ENCODE results near the gene SERF1B. TPM values are rescaled to one million over a fixed set of nuclear protein-coding genes. Genes with fewer than 3 reads are reported as not detected.
"Not testable (repeated sequence)": the region's sequence is repeated elsewhere in the genome, so short reads cannot be mapped to it uniquely, and the experiment has no call there.

SERF1B gene
- total and polyA plus RNA-seq, 2 of the 4 experiments (the other 2 are of a cell fraction) = 10.4 to 27.1 TPM

DNA sequence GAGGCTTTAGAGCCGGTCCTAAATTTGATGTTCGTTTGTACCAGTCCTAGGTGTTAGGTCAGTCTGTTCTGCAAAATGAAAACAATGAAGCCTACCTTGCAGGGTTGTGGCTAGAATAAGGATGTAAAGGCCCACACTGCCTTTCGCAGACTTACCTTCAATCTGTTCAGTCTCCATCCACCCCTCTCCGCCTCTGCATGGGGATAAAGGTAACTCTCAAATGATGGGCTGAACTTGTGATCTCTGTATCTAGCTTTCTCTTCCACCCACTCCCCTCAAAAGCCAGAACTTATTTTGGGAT is 744 bp downstream of the SERF1B start:
- H3K18ac ChIP-seq (ENCODE audit: low read depth, low read length); H2BK120ac ChIP-seq (ENCODE audit: low read depth, low read length); H4K8ac ChIP-seq (ENCODE audit: low read depth in 2 of 2, low read length in 2 of 2); H3K4me3 ChIP-seq (ENCODE audit: insufficient read depth, low read depth, low read length); CTCF ChIA-PET; H2AFZ ChIP-seq (replicated peaks; ENCODE audit: low read length, poor library complexity); in situ Hi-C loops (cut with MboI; ENCODE audit: low sequenced_read_pairs); H3K9me1 ChIP-seq (ENCODE audit: insufficient read depth, low read length); dilution Hi-C loops (cut with HindIII; ENCODE audit: low sequenced_read_pairs, unreplicated experiment); H2AK5ac ChIP-seq (ENCODE audit: low read depth, low read length); H3K4me2 ChIP-seq (ENCODE audit: low read depth, low read length); H2BK15ac ChIP-seq (ENCODE audit: low read depth, low read length); H3K56ac ChIP-seq (ENCODE audit: extremely low read depth, insufficient read depth, low read length); H3K27me3 ChIP-seq (ENCODE audit: control insufficient read depth, insufficient read depth, low read length); H2AK9ac ChIP-seq (replicated peaks; ENCODE audit: low read depth, low read length, poor library complexity); H4K20me1 ChIP-seq (ENCODE audit: insufficient read depth, low read length); H2BK5ac ChIP-seq (ENCODE audit: low read depth, low read length, poor library complexity, severe bottlenecking); H3K4ac ChIP-seq (ENCODE audit: low read depth, low read length); H3K27ac ChIP-seq (ENCODE audit: insufficient read depth, low read length); intact Hi-C loops (cut with micrococcal nuclease); H4K5ac ChIP-seq (ENCODE audit: low read depth, low read length); H2BK20ac ChIP-seq (ENCODE audit: low read depth, low read length); H3K14ac ChIP-seq (replicated peaks; ENCODE audit: low read depth, low read length); H3K4me1 ChIP-seq (ENCODE audit: control insufficient read depth, insufficient read depth, low read length); BruUV-seq (replicated peaks); H3K9ac ChIP-seq (ENCODE audit: low read depth, low read length); H3K23ac ChIP-seq (ENCODE audit: low read depth, low read length); H3K9me3 ChIP-seq (ENCODE audit: control insufficient read depth, insufficient read depth, low read length); H4K91ac ChIP-seq (ENCODE audit: insufficient read depth, low read depth, low read length); DNase-seq; POLR2A ChIA-PET (ENCODE audit: unreplicated experiment); H3K79me1 ChIP-seq (ENCODE audit: low read depth in 1 of 2, low read length in 2 of 2); ATAC-seq (ENCODE audit: low read depth); H3K36me3 ChIP-seq (ENCODE audit: control insufficient read depth, insufficient read depth, low read length): not testable (repeated sequence)
- WGBS, 2 experiments (ENCODE audit: extremely low coverage in 2 of 2, insufficient read length in 1 of 2) = no CpG with 5 or more reads among the region's 4 CpGs

GRCh38 chr5:70031204-70031603 is 6.2 kb downstream of the SERF1B start:
- H4K8ac ChIP-seq (ENCODE audit: low read depth in 2 of 2, low read length in 2 of 2); H2BK15ac ChIP-seq (ENCODE audit: low read depth, low read length); CTCF ChIA-PET; H2BK20ac ChIP-seq (ENCODE audit: low read depth, low read length); H3K9ac ChIP-seq (ENCODE audit: low read depth, low read length); H3K9me1 ChIP-seq (ENCODE audit: insufficient read depth, low read length); H3K79me1 ChIP-seq (ENCODE audit: low read depth in 1 of 2, low read length in 2 of 2); H3K36me3 ChIP-seq (ENCODE audit: control insufficient read depth, insufficient read depth, low read length); H3K4ac ChIP-seq (ENCODE audit: low read depth, low read length); in situ Hi-C loops (cut with MboI; ENCODE audit: low sequenced_read_pairs); intact Hi-C loops (cut with micrococcal nuclease); POLR2A ChIA-PET (ENCODE audit: unreplicated experiment); H3K23ac ChIP-seq (ENCODE audit: low read depth, low read length); H3K27me3 ChIP-seq (ENCODE audit: control insufficient read depth, insufficient read depth, low read length); H3K4me3 ChIP-seq (ENCODE audit: insufficient read depth, low read depth, low read length); H3K14ac ChIP-seq (replicated peaks; ENCODE audit: low read depth, low read length); H3K9me3 ChIP-seq (ENCODE audit: control insufficient read depth, insufficient read depth, low read length); H4K20me1 ChIP-seq (ENCODE audit: insufficient read depth, low read length); H2AK5ac ChIP-seq (ENCODE audit: low read depth, low read length); H3K56ac ChIP-seq (ENCODE audit: extremely low read depth, insufficient read depth, low read length); H3K4me2 ChIP-seq (ENCODE audit: low read depth, low read length); H2BK5ac ChIP-seq (ENCODE audit: low read depth, low read length, poor library complexity, severe bottlenecking); H3K18ac ChIP-seq (ENCODE audit: low read depth, low read length); dilution Hi-C loops (cut with HindIII; ENCODE audit: low sequenced_read_pairs, unreplicated experiment); H2AFZ ChIP-seq (replicated peaks; ENCODE audit: low read length, poor library complexity); H3K27ac ChIP-seq (ENCODE audit: insufficient read depth, low read length); H2AK9ac ChIP-seq (replicated peaks; ENCODE audit: low read depth, low read length, poor library complexity); H4K5ac ChIP-seq (ENCODE audit: low read depth, low read length); ATAC-seq (ENCODE audit: low read depth); H2BK120ac ChIP-seq (ENCODE audit: low read depth, low read length); H3K4me1 ChIP-seq (ENCODE audit: control insufficient read depth, insufficient read depth, low read length); BruUV-seq (replicated peaks); H4K91ac ChIP-seq (ENCODE audit: insufficient read depth, low read depth, low read length); DNase-seq: not testable (repeated sequence)
- WGBS, 2 experiments (ENCODE audit: extremely low coverage in 2 of 2, insufficient read length in 1 of 2) = no CpG with 5 or more reads among the region's 5 CpGs
